ENCODE results near the gene GLP1R. TPM values are rescaled to one million over a fixed set of nuclear protein-coding genes. Genes with fewer than 3 reads are reported as not detected.

The GLP1R gene
- total RNA-seq, 2 donors from 2014 or later, result 5.7 to 6.9 TPM

- H3K27ac ChIP-seq, result no peak overlapping the region
- H3K4me1 ChIP-seq, result peaks cover 19% of the 10 kb centered on the region
- H3K4me3 ChIP-seq, result no peak overlapping the region
- no peaks in the 10 kb centered on the region for H3K9me3 ChIP-seq
- WGBS, 2 donors, result 73 to 86% methylated on average over 4 of the region's 4 CpGs
- peaks cover 0 to 2% of the 10 kb centered on the region in 2 donors for H3K36me3 ChIP-seq (replicated peaks in 1 of 2; ENCODE audit: insufficient read depth in 1 of 2, low read depth in 2 of 2)
- H3K27me3 ChIP-seq, result no peaks in the 10 kb centered on the region
- DNase-seq (no peak), ATAC-seq (no peak)
- intact Hi-C loops (cut with DNase I), result no loop called here
- TF ChIP-seq POLR2A (IDR thresholded peaks at IDR 0.05) (no peak), CTCF (IDR thresholded peaks at IDR 0.05) (no peak)
Measured at GRCh38 chr6:39107034-39107433, 58.5 kb downstream of the GLP1R start.

GRCh38 chr6:39107641-39108040, 59.1 kb downstream of the GLP1R start:
- TF ChIP-seq POLR2A (IDR thresholded peaks at IDR 0.05), result no peak
- no peak for TF ChIP-seq CTCF (IDR thresholded peaks at IDR 0.05)
- no peak for DNase-seq

GRCh38 chr6:39108041-39108839, 59.7 kb downstream of the GLP1R start:
- intact Hi-C loops (cut with DNase I), result no loop called here
- Histone ChIP-seq H3K27ac (no peak overlapping the region), H3K4me1 (peaks cover 15% of the 10 kb centered on the region), H3K27me3 (no peaks in the 10 kb centered on the region), H3K9me3 (no peaks in the 10 kb centered on the region), H3K4me3 (no peak overlapping the region), H3K36me3 (replicated peaks in 1 of 2; ENCODE audit: insufficient read depth in 1 of 2, low read depth in 2 of 2) (peaks cover 0 to 2% of the 10 kb centered on the region in 2 donors)
- DNase-seq (no peak), ATAC-seq (peak; percentile 52)
- WGBS, 2 donors, result 55 to 59% methylated on average over 7 of the region's 7 CpGs
- no peak for TF ChIP-seq POLR2A (IDR thresholded peaks at IDR 0.05)
- TF ChIP-seq CTCF (IDR thresholded peaks at IDR 0.05), result no peak

More at GRCh38 chr6:39107641-39108040, 59.1 kb downstream of the GLP1R start:
- ATAC-seq, result no peak
- no peak overlapping the region for H3K4me3 ChIP-seq
- H3K4me1 ChIP-seq, result peaks cover 15% of the 10 kb centered on the region
- H3K27ac ChIP-seq, result no peak overlapping the region
- peaks cover 0 to 2% of the 10 kb centered on the region in 2 donors for H3K36me3 ChIP-seq (replicated peaks in 1 of 2; ENCODE audit: insufficient read depth in 1 of 2, low read depth in 2 of 2)
- no peaks in the 10 kb centered on the region for H3K27me3 ChIP-seq
- intact Hi-C loops (cut with DNase I), result no loop called here
- H3K9me3 ChIP-seq, result no peaks in the 10 kb centered on the region
- 38 to 57% methylated on average over 2 of the region's 2 CpGs for WGBS, 2 donors

- 73 to 84% methylated on average over 5 of the region's 5 CpGs for WGBS, 2 donors
- Histone ChIP-seq H3K36me3 (replicated peaks in 1 of 2; ENCODE audit: insufficient read depth in 1 of 2, low read depth in 2 of 2) (no peaks in the 10 kb centered on the region), H3K27ac (no peak overlapping the region), H3K4me1 (peaks cover 29% of the 10 kb centered on the region), H3K27me3 (no peaks in the 10 kb centered on the region), H3K9me3 (no peaks in the 10 kb centered on the region), H3K4me3 (no peak overlapping the region)
- TF ChIP-seq CTCF (IDR thresholded peaks at IDR 0.05) (no peak), POLR2A (IDR thresholded peaks at IDR 0.05) (no peak)
- intact Hi-C loops (cut with DNase I), result no loop called here
- DNase-seq, result no peak
- no peak for ATAC-seq
Measured at GRCh38 chr6:39111280-39111679, 62.7 kb downstream of the GLP1R start.

- Histone ChIP-seq H3K27me3 (no peaks in the 10 kb centered on the region), H3K36me3 (replicated peaks in 1 of 2; ENCODE audit: insufficient read depth in 1 of 2, low read depth in 2 of 2) (no peaks in the 10 kb centered on the region), H3K4me3 (no peak overlapping the region), H3K27ac (peak overlapping the region in 1 of 4 donors; percentile 96), H3K4me1 (peaks cover 16% of the 10 kb centered on the region), H3K9me3 (no peaks in the 10 kb centered on the region)
- DNase-seq (no peak), ATAC-seq (no peak)
- WGBS, 2 donors, result 86 to 89% methylated on average over 1 of the region's 1 CpG
- no peak for TF ChIP-seq CTCF (IDR thresholded peaks at IDR 0.05)
- TF ChIP-seq POLR2A (IDR thresholded peaks at IDR 0.05), result no peak
- intact Hi-C loops (cut with DNase I), result no loop called here
Measured at GRCh38 chr6:39113788-39114187, 65.2 kb downstream of the GLP1R start.
